ENCODE measurements around the gene C17orf114.

The C17orf114 gene

GRCh38 chr17:4788807-4789700, 13.1 kb downstream of the C17orf114 start, which contains the start of gene GLTPD2 (continued):
- TF ChIP-seq, protein P1, sequence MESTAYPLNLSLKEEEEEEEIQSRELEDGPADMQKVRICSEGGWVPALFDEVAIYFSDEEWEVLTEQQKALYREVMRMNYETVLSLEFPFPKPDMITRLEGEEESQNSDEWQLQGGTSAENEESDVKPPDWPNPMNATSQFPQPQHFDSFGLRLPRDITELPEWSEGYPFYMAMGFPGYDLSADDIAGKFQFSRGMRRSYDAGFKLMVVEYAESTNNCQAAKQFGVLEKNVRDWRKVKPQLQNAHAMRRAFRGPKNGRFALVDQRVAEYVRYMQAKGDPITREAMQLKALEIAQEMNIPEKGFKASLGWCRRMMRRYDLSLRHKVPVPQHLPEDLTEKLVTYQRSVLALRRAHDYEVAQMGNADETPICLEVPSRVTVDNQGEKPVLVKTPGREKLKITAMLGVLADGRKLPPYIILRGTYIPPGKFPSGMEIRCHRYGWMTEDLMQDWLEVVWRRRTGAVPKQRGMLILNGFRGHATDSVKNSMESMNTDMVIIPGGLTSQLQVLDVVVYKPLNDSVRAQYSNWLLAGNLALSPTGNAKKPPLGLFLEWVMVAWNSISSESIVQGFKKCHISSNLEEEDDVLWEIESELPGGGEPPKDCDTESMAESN (CRISPR knock-in tag; conservative IDR thresholded peaks at IDR 0.05) = peak; percentile 61; the same call in 1 of the 2 replicates
- no peak for TF ChIP-seq ZSCAN29 (CRISPR knock-in tag; conservative IDR thresholded peaks at IDR 0.05)
- peak; percentile 67 for TF ChIP-seq TFDP2 (CRISPR knock-in tag; IDR thresholded peaks at IDR 0.05)
- 0 out of 2 replicates have a peak, but pooled peaks have one; percentile 36 for TF ChIP-seq ZNF143 (CRISPR knock-in tag; IDR thresholded peaks at IDR 0.05)
- TF ChIP-seq MXI1 (IDR thresholded peaks at IDR 0.05; ENCODE audit: borderline replicate concordance, low read depth, low read length) = peak; percentile 79; the same call in 1 of the 3 replicates
- no peak; the same call in 1 of the 2 replicates for TF ChIP-seq ZSCAN31 (CRISPR knock-in tag; IDR thresholded peaks at IDR 0.05; ENCODE audit: low read depth)
- TF ChIP-seq ARHGAP35 (CRISPR knock-in tag; IDR thresholded peaks at IDR 0.05; ENCODE audit: borderline replicate concordance) = peak; percentile 75; the same call in 1 of the 2 replicates
- TF ChIP-seq ZNF816 (CRISPR knock-in tag; IDR thresholded peaks at IDR 0.05; ENCODE audit: borderline replicate concordance) = peak; percentile 82
- peak; percentile 94 for TF ChIP-seq POLR2G (IDR thresholded peaks at IDR 0.05; ENCODE audit: low read depth, low read length)
- 0 out of 2 replicates have a peak, but pooled peaks have one; percentile 49 for TF ChIP-seq ZNF44 (CRISPR knock-in tag; IDR thresholded peaks at IDR 0.05)
- TF ChIP-seq ZFY (CRISPR knock-in tag; IDR thresholded peaks at IDR 0.05) = peak; percentile 53; the same call in 1 of the 2 replicates
- peak; percentile 54; the same call in 1 of the 2 replicates for TF ChIP-seq DMAP1 (CRISPR knock-in tag; IDR thresholded peaks at IDR 0.05)
- no peak for TF ChIP-seq RFX5 (IDR thresholded peaks at IDR 0.05; ENCODE audit: low read depth, low read length)
- 0 out of 2 replicates have a peak, but pooled peaks have one; percentile 11 for TF ChIP-seq ZNF343 (CRISPR knock-in tag; IDR thresholded peaks at IDR 0.05)
- TF ChIP-seq KDM6A (CRISPR knock-in tag; IDR thresholded peaks at IDR 0.05; ENCODE audit: low read depth) = peak; percentile 68
- TF ChIP-seq ZNF230 (CRISPR knock-in tag; IDR thresholded peaks at IDR 0.05) = peak; percentile 29; the same call in 1 of the 2 replicates
- TF ChIP-seq AKAP8 (CRISPR knock-in tag; IDR thresholded peaks at IDR 0.05) = 0 out of 2 replicates have a peak, but pooled peaks have one; percentile 59
- no peak for TF ChIP-seq SMARCE1 (IDR thresholded peaks at IDR 0.05; ENCODE audit: borderline replicate concordance)
- peak; percentile 73 for TF ChIP-seq ZNF687 (CRISPR knock-in tag; IDR thresholded peaks at IDR 0.05)
- TF ChIP-seq POGZ (CRISPR knock-in tag; IDR thresholded peaks at IDR 0.05) = peak; percentile 19; the same call in 1 of the 2 replicates
